H9 (cell line): ENCODE data around the gene PPP1R16B. TPM values are rescaled to one million over a fixed set of nuclear protein-coding genes. Genes with fewer than 3 reads are reported as not detected.

Experiments used
- DNase-seq: peaks from one replicate; pipeline ENCODE4 v3.0.0-alpha.2; 2017
- H2AFZ ChIP-seq: one replicate; pipeline ENCODE4 v1.6.1; 2013; ENCODE audit warnings: mild to moderate bottlenecking, low read length, control low read depth, moderate library complexity
- H2AK5ac ChIP-seq: 2 replicates; pipeline ENCODE4 v1.6.1; 2013; ENCODE audit warnings: low read length, control low read depth, mixed read lengths; ENCODE audit not compliant: insufficient read length
- H2BK120ac ChIP-seq: one replicate; pipeline ENCODE4 v1.6.1; 2013; ENCODE audit warnings: low read depth, mild to moderate bottlenecking, low read length, control low read depth, inconsistent platforms; ENCODE audit not compliant: poor library complexity, severe bottlenecking
- H2BK12ac ChIP-seq: 2 replicates; pipeline ENCODE4 v1.6.1; 2013; ENCODE audit warnings: low read length, control low read depth, mixed read lengths, low read depth; ENCODE audit not compliant: insufficient read length
- H2BK15ac ChIP-seq: 2 replicates; pipeline ENCODE4 v1.6.1; 2013; ENCODE audit warnings: low read depth, low read length, control low read depth
- H2BK20ac ChIP-seq: one replicate; pipeline ENCODE4 v1.6.1; 2013; ENCODE audit warnings: low read depth, mild to moderate bottlenecking, low read length, control low read depth, inconsistent platforms; ENCODE audit not compliant: poor library complexity, severe bottlenecking
- H2BK5ac ChIP-seq: 2 replicates; pipeline ENCODE4 v1.6.1; 2013; ENCODE audit warnings: low read length, control low read depth, mixed read lengths; ENCODE audit not compliant: insufficient read length
- H3K14ac ChIP-seq: 2 replicates; pipeline ENCODE4 v1.6.1; 2013; ENCODE audit warnings: low read length, control low read depth; ENCODE audit not compliant: insufficient read depth
- H3K18ac ChIP-seq: 2 replicates; pipeline ENCODE4 v1.6.1; 2013; ENCODE audit warnings: low read depth, mild to moderate bottlenecking, mixed read lengths, low read length, control low read depth; ENCODE audit not compliant: insufficient read length
- H3K23ac ChIP-seq: 2 replicates; pipeline ENCODE4 v1.6.1; 2013; ENCODE audit warnings: low read length, control low read depth, mixed read lengths, low read depth; ENCODE audit not compliant: insufficient read length
- H3K23me2 ChIP-seq: 2 replicates; pipeline ENCODE4 v1.6.1; 2013; ENCODE audit warnings: low read depth, mild to moderate bottlenecking, mixed read lengths, low read length, control low read depth; ENCODE audit not compliant: insufficient read length, poor library complexity, severe bottlenecking
- H3K27ac ChIP-seq: 2 replicates; pipeline ENCODE4 v1.5.1; 2013; ENCODE audit warnings: low read length, control low read depth, mixed read lengths, low read depth; ENCODE audit not compliant: insufficient read length
- H3K27me3 ChIP-seq: 2 replicates; pipeline ENCODE4 v1.6.1; 2013; ENCODE audit warnings: low read length, control low read depth, inconsistent platforms; ENCODE audit not compliant: insufficient read depth
- H3K4ac ChIP-seq: 2 replicates; pipeline ENCODE4 v1.6.1; 2013; ENCODE audit warnings: low read depth, mild to moderate bottlenecking, control low read depth, inconsistent platforms, low read length, moderate library complexity
- H3K4me1 ChIP-seq: 2 replicates; pipeline ENCODE4 v1.6.1; 2013; ENCODE audit warnings: low read length, control low read depth, inconsistent platforms; ENCODE audit not compliant: insufficient read depth
- H3K4me2 ChIP-seq: 2 replicates; pipeline ENCODE4 v1.6.1; 2013; ENCODE audit warnings: low read length, control low read depth, mixed read lengths; ENCODE audit not compliant: insufficient read length, insufficient read depth
- H3K56ac ChIP-seq: 2 replicates; pipeline ENCODE4 v1.6.1; 2013; ENCODE audit warnings: low read depth, mild to moderate bottlenecking, mixed read lengths, low read length, control low read depth; ENCODE audit not compliant: insufficient read length
- H3K79me1 ChIP-seq: 2 replicates; pipeline ENCODE4 v1.6.1; 2013; ENCODE audit warnings: low read depth, mild to moderate bottlenecking, moderate library complexity, low read length, control low read depth, inconsistent platforms; ENCODE audit not compliant: insufficient read depth, poor library complexity, severe bottlenecking
- H3K79me2 ChIP-seq: 2 replicates; pipeline ENCODE4 v1.6.1; 2013; ENCODE audit warnings: low read length, control low read depth, inconsistent platforms; ENCODE audit not compliant: insufficient read depth
- H3K9ac ChIP-seq: 2 replicates; pipeline ENCODE4 v1.6.1; 2013; ENCODE audit warnings: low read length, control low read depth, mixed read lengths; ENCODE audit not compliant: insufficient read length; ENCODE audit errors: extremely low read depth
- H3K9me3 ChIP-seq: one replicate; pipeline ENCODE4 v1.6.1; 2013; ENCODE audit warnings: low read depth, low read length, inconsistent platforms; ENCODE audit not compliant: control insufficient read depth
- H3T11ph ChIP-seq: one replicate; pipeline ENCODE4 v1.6.1; 2013; ENCODE audit warnings: mild to moderate bottlenecking, low read length, control low read depth, inconsistent platforms
- H4K20me1 ChIP-seq: one replicate; pipeline ENCODE4 v1.6.1; 2013; ENCODE audit not compliant: control insufficient read depth, insufficient read length, insufficient read depth
- H4K5ac ChIP-seq: 2 replicates; pipeline ENCODE4 v1.6.1; 2013; ENCODE audit warnings: low read depth, mild to moderate bottlenecking, mixed read lengths, low read length, control low read depth; ENCODE audit not compliant: insufficient read length
- H4K8ac ChIP-seq: replicated peaks from 2 replicates; pipeline ENCODE4 v1.6.1; 2013; ENCODE audit warnings: low read length, control low read depth, mixed read lengths, low read depth; ENCODE audit not compliant: insufficient read length
- H4K91ac ChIP-seq: 2 replicates; pipeline ENCODE4 v1.6.1; 2013; ENCODE audit warnings: low read depth, mild to moderate bottlenecking, moderate library complexity, mixed read lengths, low read length, control low read depth; ENCODE audit not compliant: insufficient read length
- H3K27ac Mint-ChIP-seq, 3 experiments: 2 replicates in 2 of 3; 3 replicates in 1 of 3; pipeline ENCODE4 v1.8.0; 2020 to 2021; ENCODE audit warnings: mixed read lengths in 3 of 3, mild to moderate bottlenecking in 1 of 3, moderate library complexity in 1 of 3
- H3K27me3 Mint-ChIP-seq: 2 replicates; pipeline ENCODE4 v1.8.0; 2021; ENCODE audit warnings: low read depth, mild to moderate bottlenecking, moderate library complexity, mixed read lengths
- H3K36me3 Mint-ChIP-seq, 3 experiments: 2 replicates in 2 of 3; 3 replicates in 1 of 3; pipeline ENCODE4 v1.8.0; 2020 to 2021; ENCODE audit warnings: low read depth in 3 of 3, mixed read lengths in 3 of 3; ENCODE audit not compliant: insufficient read depth in 1 of 3
- H3K4me1 Mint-ChIP-seq, 2 experiments: 2 replicates each; pipeline ENCODE4 v1.8.0; 2020; ENCODE audit warnings: mixed read lengths in 2 of 2
- H3K4me3 Mint-ChIP-seq, 2 experiments: 2 replicates in 1 of 2; 3 replicates in 1 of 2; pipeline ENCODE4 v1.8.0; 2020 to 2021; ENCODE audit warnings: mild to moderate bottlenecking in 2 of 2, mixed read lengths in 2 of 2, moderate library complexity in 1 of 2
- H3K9me3 Mint-ChIP-seq, 2 experiments: 2 replicates in 1 of 2; 3 replicates in 1 of 2; pipeline ENCODE4 v1.8.0; 2020; ENCODE audit warnings: mild to moderate bottlenecking in 2 of 2, mixed read lengths in 2 of 2, moderate library complexity in 1 of 2
- CTCF ChIP-seq: fragments of 200-600 bp; sonication (generic); conservative IDR thresholded peaks from 3 replicates; pipeline ENCODE4 v1.8.0; 2021; ENCODE audit warnings: antibody characterized with exemption, mild to moderate bottlenecking
- WGBS: extraction: QIAGEN DNeasy Blood & Tissue Kit; methylation state at CpG from one replicate; pipeline ENCODE4 v1.1.7; 2013; ENCODE audit warnings: missing lambda C conversion rate, low lambda C conversion rate, mixed read lengths; ENCODE audit not compliant: insufficient read length; ENCODE audit errors: extremely low coverage; 5-methylcytosine and 5-hydroxymethylcytosine counted together
- total RNA-seq: library from RNA; stranded (reverse); gene quantifications from 2 replicates; pipeline ENCODE4 v1.2.1, GENCODE V29; 2021

The PPP1R16B gene
- total RNA-seq, 1 experiment from 2014 or later, result 8.2 TPM

GRCh38 chr20:38760978-38761377 lies 44.5 kb upstream of the PPP1R16B start:
- no CpG with 5 or more reads among the region's 4 CpGs for WGBS

More at GRCh38 chr20:38760978-38761377, 44.5 kb upstream of the PPP1R16B start:
- Histone ChIP-seq H3K23ac (no peak overlapping the region), H3K23me2 (no peaks in the 10 kb centered on the region), H3K27me3 (no peaks in the 10 kb centered on the region), H3K4ac (no peak overlapping the region), H3K9ac (no peak overlapping the region), H2BK20ac (no peak overlapping the region), H2BK120ac (no peak overlapping the region), H3K14ac (no peak overlapping the region), H3K27ac (no peak overlapping the region), H2AFZ (no peak overlapping the region), H2AK5ac (no peak overlapping the region), H3K9me3 (no peaks in the 10 kb centered on the region), H4K91ac (no peak overlapping the region), H3K4me2 (no peak overlapping the region), H3K4me1 (no peaks in the 10 kb centered on the region), H4K8ac (no peak overlapping the region), H3K56ac (no peak overlapping the region), H4K20me1 (no peaks in the 10 kb centered on the region), H4K5ac (no peak overlapping the region), H2BK5ac (no peak overlapping the region), H2BK12ac (no peak overlapping the region), H3K79me1 (no peaks in the 10 kb centered on the region), H2BK15ac (no peak overlapping the region), H3K18ac (no peak overlapping the region), H3K79me2 (no peaks in the 10 kb centered on the region), H3T11ph (no peak overlapping the region)
- TF ChIP-seq CTCF, result no peak
- no peak overlapping the region for H3K4me3 Mint-ChIP-seq
- H3K9me3 Mint-ChIP-seq, result no peaks in the 10 kb centered on the region
- no peak for DNase-seq
- 0 out of 4 replicates have a peak, but pooled peaks cover 2% of the 10 kb centered on the region in 2 experiments for H3K4me1 Mint-ChIP-seq
- H3K27me3 Mint-ChIP-seq, result no peaks in the 10 kb centered on the region
- H3K27ac Mint-ChIP-seq, result no peak overlapping the region
- peaks cover 19 to 78% (median 53%) of the 10 kb centered on the region in 3 experiments; a peak in 6 of 7 replicates for H3K36me3 Mint-ChIP-seq
